CD4-positive, alpha-beta T cell treated with Interleukin-15 for 4 hours (primary cell): Measurements from ENCODE around the gene ENAH.
"Not testable (repeated sequence)": the region's sequence is repeated elsewhere in the genome, so short reads cannot be mapped to it uniquely, and the experiment has no call there.

Source experiments
- DNase-seq: peaks from one replicate; pipeline ENCODE4 v3.0.0-alpha.2; 2020; ENCODE audit warnings: low spot score

ENAH gene

DNA sequence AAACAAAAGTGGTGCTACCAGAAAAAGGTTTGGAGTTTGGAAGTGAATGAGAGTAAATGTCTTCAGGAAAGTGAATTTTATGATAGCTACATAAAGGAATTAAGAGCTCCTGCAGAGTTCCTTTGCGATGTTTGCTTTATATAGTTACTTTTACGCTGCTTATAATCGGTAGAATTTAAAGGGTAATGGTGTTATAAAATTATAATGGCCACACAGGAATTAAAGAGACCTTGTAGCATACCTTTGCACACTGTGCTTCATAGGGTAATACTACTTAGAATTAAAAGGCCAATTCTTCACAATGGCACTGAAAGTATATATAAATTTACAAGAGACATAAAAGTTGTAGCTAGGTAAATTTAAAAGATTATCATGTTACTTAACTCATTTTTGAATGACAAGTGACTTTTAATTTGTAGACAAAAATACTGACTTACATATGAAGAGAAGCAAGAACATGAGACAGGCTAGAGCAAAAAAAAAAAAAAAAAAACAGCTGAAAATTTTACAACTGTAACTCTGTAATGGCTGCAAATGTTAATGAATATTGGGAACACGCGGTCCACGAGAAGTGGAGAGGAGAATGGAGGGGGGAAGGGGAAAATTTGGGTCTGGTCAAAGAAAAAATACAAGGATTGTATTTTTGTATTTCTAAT lies 159.2 kb downstream of the ENAH start:
- DNase-seq = no peak

- DNase-seq = no peak
Observed at GRCh38 chr1:225488676-225489075, 164.2 kb downstream of the ENAH start.

- DNase-seq = no peak
Observed at GRCh38 chr1:225486856-225487255, 166.1 kb downstream of the ENAH start.

DNA sequence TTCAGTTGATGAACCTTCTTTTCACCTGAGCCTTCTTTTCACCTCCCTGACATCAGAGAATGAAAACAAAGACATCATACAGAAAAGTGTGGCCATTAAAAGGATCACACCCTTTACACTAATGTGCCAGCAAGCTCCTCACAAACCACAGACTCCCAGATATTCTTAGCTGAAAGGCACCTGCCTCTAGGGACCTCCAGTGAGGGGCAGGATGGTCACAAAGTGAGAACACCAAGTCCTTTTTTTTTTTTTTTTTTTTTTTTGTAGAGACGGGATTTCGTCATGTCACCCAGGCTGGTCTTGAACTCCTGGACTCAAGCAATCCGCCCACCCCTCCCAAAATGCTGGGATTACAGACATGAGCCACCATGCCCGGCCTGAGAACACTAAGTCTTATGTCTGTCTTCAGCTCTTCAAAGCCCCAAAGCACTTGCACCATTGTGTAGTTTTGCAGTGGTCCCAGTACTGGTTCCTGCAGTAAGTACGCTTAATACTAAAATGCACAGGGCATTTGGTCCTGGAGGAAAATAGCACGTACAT lies 166.9 kb downstream of the ENAH start:
- DNase-seq = no peak

GRCh38 chr1:225485226-225485625 lies 167.7 kb downstream of the ENAH start:
- DNase-seq = no peak

- no peak for DNase-seq
Observed at GRCh38 chr1:225484657-225485214, 168.2 kb downstream of the ENAH start.

GRCh38 chr1:225483818-225484656 lies 168.9 kb downstream of the ENAH start:
- DNase-seq = no peak

DNA sequence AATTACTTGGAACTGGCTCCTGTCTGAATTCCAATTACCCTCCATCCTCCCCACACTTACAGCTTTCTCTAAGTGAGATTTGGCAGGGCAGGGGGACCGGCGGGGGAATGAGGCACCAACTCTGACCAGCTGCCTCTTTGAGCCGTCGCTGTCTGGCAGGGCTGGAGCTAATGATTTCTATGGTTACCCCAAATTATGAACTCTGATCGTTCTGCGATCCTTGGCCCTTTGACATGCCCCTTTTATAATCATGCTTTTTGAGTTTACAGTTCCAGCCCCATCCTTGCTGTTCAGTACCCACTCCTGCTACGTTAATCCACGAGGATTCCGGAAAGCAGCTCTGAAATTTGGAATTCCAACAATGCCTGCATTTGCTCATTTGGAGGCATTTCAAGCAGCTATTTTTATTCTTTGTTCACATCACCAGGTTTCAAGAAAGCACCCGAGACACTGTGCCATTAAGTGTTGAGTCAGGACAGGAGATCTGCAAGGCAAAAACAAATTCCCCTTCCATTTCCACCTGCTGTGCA lies 170.4 kb downstream of the ENAH start:
- no peak for DNase-seq

DNA sequence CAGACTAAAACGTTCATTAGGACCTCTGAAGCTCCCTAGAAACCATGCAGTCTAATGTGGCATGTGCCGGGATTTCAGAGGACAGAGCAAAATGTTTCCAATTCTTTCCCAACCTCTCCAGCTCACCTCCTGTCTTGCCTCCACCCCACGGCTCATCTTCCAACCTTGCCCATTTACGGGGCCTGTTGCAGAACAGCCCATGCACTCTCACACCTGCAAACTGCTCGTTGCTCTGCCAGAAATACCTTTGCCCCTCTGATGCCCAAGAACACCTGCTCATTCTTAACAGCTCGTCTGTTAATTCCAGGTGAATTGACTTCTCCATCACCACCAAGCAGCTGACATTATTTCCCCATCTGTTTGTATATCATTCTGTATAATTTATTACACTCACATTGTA lies 171.2 kb downstream of the ENAH start:
- no peak for DNase-seq

GRCh38 chr1:225480825-225481434 lies 172.0 kb downstream of the ENAH start:
- peak; percentile 35 for DNase-seq

DNA sequence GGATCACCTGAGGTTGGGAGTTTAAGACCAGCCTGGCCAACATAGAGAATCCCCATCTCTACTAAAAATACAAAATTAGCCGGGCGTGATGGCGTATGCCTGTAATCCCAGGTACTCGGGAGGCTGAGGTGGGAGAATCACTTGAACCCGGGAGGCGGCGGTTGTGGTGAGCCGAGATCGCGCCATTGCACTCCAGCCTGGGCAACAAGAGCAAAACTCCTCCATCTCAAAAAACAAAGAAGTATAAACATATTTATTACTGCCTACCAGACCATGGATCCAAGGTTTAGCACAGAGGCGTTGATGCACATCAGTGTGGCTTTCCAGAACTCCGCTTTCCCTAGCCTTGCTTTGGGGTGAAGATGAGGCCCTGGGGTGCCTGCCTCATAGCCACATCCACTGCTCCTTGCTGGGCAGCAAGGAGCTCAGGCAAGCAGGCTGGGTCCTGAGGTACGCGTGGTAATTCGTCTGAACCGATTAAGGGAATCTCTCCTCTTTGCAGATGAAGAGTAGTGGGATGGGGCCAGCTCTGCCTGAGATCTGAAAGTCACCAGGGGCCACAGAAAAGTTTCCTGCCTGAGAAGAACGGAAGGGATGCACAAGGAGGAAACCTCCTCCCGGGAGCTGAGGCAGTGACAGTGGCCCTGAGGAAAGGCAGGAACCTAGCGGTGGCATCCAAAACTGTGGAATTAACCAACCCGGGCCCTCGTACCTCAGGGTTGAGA lies 172.8 kb downstream of the ENAH start:
- DNase-seq = no peak

DNA sequence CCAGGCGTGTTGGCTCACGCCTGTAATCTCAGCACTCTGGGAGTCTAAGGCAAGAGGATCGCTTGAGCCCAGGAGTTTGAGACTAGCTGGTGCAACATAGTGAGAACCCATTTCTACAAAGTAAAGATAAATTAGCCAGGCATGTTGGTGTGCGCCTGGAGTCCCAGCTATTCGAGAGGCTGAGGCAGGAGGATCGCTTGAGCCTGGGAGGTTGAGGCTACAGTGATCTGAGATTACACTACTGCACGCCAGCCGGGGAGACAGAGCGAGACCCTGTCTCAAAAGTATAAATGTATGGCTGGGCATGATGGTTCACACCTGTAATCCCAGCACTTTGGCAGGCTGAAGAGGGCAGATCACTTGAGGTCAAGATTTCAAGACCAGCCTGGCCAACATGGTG lies 173.6 kb downstream of the ENAH start:
- no peak for DNase-seq

GRCh38 chr1:225477296-225477911 lies 175.5 kb downstream of the ENAH start:
- no peak for DNase-seq

- no peak for DNase-seq
Observed at GRCh38 chr1:225476538-225476988, 176.4 kb downstream of the ENAH start.

GRCh38 chr1:225476100-225476511 lies 176.8 kb downstream of the ENAH start:
- no peak for DNase-seq

DNA sequence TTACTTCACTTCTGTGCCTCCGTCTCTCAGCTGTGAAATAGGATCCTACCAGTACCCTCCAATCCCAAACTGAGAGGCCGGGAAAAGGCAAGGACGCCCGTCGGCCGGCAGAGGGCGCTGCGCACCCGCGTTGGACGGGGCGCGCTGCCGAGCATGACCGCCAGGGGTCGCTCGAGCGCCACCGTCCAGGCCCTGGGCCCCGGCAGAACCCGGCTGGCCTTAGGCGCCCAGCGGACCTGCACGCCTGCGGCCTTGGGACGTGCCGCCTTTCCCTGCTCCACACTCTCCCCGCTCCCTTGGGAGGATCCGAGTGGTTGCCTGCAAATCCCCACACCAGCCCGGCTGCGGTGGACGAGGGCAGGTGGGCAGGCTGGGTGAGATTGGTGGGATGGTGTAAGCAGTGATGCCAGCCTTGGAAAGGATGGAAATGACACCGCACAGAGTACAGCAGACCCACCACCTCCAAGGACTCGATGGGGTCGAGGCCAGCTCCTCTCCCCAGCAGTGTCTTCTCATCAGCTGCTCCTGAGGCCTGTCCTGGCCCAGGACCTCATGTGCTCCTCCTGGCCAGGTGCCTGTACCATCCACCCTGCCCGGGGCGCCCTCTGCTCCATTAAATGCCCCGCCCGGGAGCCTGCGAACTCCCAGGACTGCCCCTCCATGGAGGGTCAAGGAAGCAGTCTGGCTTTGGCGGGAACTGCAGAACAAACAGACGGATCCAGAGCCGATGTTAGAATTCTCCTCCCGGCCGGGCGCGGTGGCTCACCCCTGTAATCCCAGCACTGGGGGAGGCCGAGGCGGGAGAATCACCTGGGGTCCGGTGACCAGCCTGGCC lies 177.7 kb downstream of the ENAH start:
- peak; percentile 45 for DNase-seq

DNA sequence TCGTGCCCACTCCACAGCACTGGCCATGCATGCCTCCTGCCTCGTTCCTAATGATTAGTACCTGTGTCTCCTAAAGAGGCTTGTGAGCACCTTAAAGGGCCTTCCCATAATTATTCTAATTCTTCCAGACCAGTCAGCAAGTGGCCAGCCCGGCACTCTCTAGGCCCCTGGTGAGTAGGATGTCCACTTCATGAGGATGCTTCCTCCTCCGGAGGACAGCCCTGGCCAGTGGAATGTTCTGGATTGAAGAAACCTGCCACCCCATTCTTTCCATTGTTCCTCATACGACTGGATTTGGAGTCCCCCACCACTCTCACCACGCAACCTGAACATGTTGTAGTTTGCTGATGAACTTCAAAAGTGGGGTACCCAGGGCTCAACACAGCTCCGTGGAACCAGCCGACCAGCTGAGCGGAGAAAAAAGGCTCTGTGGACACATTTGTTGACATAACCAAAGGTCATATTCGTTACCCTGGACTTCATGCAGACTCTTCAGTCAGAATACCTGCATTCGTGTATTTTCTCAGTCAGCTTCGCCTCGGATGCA lies 178.4 kb downstream of the ENAH start:
- DNase-seq = no peak

- not testable (repeated sequence) for DNase-seq
Observed at GRCh38 chr1:225473676-225474438, 179.1 kb downstream of the ENAH start.

- DNase-seq = peak; percentile 37
Observed at GRCh38 chr1:225473266-225473665, 179.7 kb downstream of the ENAH start.
